Hepatocyte (in vitro differentiated cells): ENCODE measurements around the gene ARHGAP1.

Experiments
- CTCF ChIP-seq: fragments of 200-600 bp; sonication (generic); IDR thresholded peaks from 2 replicates; pipeline ENCODE4 v1.5.1; 2016; ENCODE audit warnings: antibody characterized with exemption, mild to moderate bottlenecking; ENCODE audit not compliant: poor library complexity
- EZH2 ChIP-seq: fragments of 200-600 bp; sonication (generic); IDR thresholded peaks from 2 replicates; pipeline ENCODE4 v1.6.1; 2016; ENCODE audit warnings: antibody characterized with exemption, mild to moderate bottlenecking, borderline replicate concordance

- TF ChIP-seq CTCF (no peak), EZH2 (no peak)
Measured at GRCh38 chr11:46696212-46696558, 4.2 kb downstream of the ARHGAP1 start.
